Activated CD4-positive, alpha-beta memory T cell treated with anti-CD3 and anti-CD28 coated beads, Interleukin-2, amount 10 ng/mL, durations not matched to agents 7 days and 5 days (primary cell): ENCODE data around the gene STXBP6. TPM values are rescaled to one million over a fixed set of nuclear protein-coding genes. Genes with fewer than 3 reads are reported as not detected.

Experiments used
- CTCF ChIA-PET: fragments of 350-600 bp; sonication (Branson Sonifier 250); formaldehyde crosslinking; loops from one replicate; lab custom pipeline; 2021; ENCODE audit warnings: antibody characterized with exemption, inconsistent platforms; lab: Charles Lee
- POLR2A ChIA-PET: fragments of 350-600 bp; sonication (Branson Sonifier 250); formaldehyde crosslinking; loops from one replicate; lab custom pipeline; 2021; ENCODE audit warnings: antibody characterized with exemption; lab: Charles Lee
- DNase-seq: peaks from one replicate; pipeline ENCODE4 v3.0.0-alpha.2; 2020
- H3K27ac Mint-ChIP-seq: one replicate; pipeline ENCODE4 v1.8.0; 2021; ENCODE audit warnings: mild to moderate bottlenecking, mixed read lengths
- H3K27me3 Mint-ChIP-seq: one replicate; pipeline ENCODE4 v1.8.0; 2021; ENCODE audit warnings: mixed read lengths
- H3K36me3 Mint-ChIP-seq: one replicate; pipeline ENCODE4 v1.8.0; 2021; ENCODE audit warnings: low read depth, mixed read lengths
- H3K4me1 Mint-ChIP-seq: one replicate; pipeline ENCODE4 v1.8.0; 2021; ENCODE audit warnings: mixed read lengths
- H3K4me3 Mint-ChIP-seq: one replicate; pipeline ENCODE4 v1.8.0; 2021; ENCODE audit warnings: mild to moderate bottlenecking, mixed read lengths
- H3K9me3 Mint-ChIP-seq: one replicate; pipeline ENCODE4 v1.8.0; 2021; ENCODE audit warnings: mixed read lengths
- total RNA-seq, 2 experiments: library from RNA; stranded (reverse); gene quantifications; one replicate each; pipeline ENCODE4 v1.2.3, GENCODE V29; 2021

The STXBP6 gene
- total RNA-seq, 2 experiments from 2014 or later = not detected

- no peaks in the 10 kb centered on the region for H3K4me1 Mint-ChIP-seq
- no peak overlapping the region for H3K27ac Mint-ChIP-seq
- H3K36me3 Mint-ChIP-seq = no peaks in the 10 kb centered on the region
- ChIA-PET CTCF (no interaction called here), POLR2A (no interaction called here)
- no peak overlapping the region for H3K4me3 Mint-ChIP-seq
- H3K9me3 Mint-ChIP-seq = no peaks in the 10 kb centered on the region
- H3K27me3 Mint-ChIP-seq = peaks cover 31% of the 10 kb centered on the region
- DNase-seq = no peak
Measured at GRCh38 chr14:24920265-24921075, 129.5 kb downstream of the STXBP6 start.

DNA sequence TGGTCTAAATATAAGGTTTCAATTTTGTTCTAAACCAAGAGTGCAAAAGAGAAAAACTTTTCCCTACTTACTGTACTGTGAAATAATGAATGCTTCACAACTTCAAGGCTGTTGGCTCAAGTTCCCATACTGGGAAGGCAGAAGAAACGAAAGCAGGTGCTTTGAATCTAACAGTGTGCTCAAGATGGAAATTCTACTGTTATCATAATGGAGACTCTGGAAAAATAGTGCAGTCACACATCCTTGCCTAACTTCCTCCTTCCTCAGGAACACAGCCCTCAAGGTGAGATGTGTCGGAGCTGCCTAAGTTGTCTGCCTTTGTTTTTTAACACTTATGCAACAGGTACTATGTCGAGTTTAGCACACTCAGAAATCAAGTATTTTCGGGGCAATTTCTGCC, 131.1 kb downstream of the STXBP6 start:
- ChIA-PET CTCF (no interaction called here), POLR2A (no interaction called here)
- Mint-ChIP-seq H3K27me3 (peaks cover 34% of the 10 kb centered on the region), H3K4me1 (no peaks in the 10 kb centered on the region), H3K4me3 (no peak overlapping the region), H3K9me3 (no peaks in the 10 kb centered on the region), H3K36me3 (no peaks in the 10 kb centered on the region), H3K27ac (no peak overlapping the region)
- DNase-seq = no peak

GRCh38 chr14:24915958-24916595, 133.9 kb downstream of the STXBP6 start:
- Mint-ChIP-seq H3K27ac (no peak overlapping the region), H3K9me3 (no peaks in the 10 kb centered on the region), H3K27me3 (peaks cover 31% of the 10 kb centered on the region), H3K36me3 (no peaks in the 10 kb centered on the region), H3K4me1 (no peaks in the 10 kb centered on the region), H3K4me3 (no peak overlapping the region)
- no peak for DNase-seq
- ChIA-PET CTCF (no interaction called here), POLR2A (no interaction called here)

DNA sequence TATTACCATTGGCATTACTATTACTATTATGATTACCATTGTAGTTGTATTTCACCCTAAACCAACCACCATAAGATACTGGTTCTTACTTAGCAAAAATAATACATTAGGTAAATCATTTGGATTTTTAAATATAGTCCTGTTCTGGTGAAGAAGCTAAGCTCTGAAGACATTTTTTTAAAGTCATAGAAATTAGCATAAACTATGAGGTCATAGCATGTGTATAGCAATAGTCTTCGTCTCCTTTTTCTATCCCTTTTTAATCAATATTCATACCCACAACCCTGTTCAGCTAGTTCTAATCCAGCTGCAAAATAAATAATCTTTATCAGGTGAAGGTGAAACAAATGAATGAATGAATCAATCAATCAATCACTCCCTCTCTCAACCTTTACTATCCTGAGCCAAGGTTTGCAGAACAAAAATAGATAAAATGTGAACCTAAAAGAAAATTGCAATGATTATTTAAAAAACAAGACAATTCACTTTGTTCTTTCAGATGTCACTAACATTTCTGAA, 134.5 kb downstream of the STXBP6 start:
- H3K27ac Mint-ChIP-seq = no peak overlapping the region
- no peak overlapping the region for H3K4me3 Mint-ChIP-seq
- no peaks in the 10 kb centered on the region for H3K9me3 Mint-ChIP-seq
- no peaks in the 10 kb centered on the region for H3K36me3 Mint-ChIP-seq
- ChIA-PET POLR2A (no interaction called here), CTCF (no interaction called here)
- H3K27me3 Mint-ChIP-seq = peaks cover 32% of the 10 kb centered on the region
- no peak for DNase-seq
- no peaks in the 10 kb centered on the region for H3K4me1 Mint-ChIP-seq

DNA sequence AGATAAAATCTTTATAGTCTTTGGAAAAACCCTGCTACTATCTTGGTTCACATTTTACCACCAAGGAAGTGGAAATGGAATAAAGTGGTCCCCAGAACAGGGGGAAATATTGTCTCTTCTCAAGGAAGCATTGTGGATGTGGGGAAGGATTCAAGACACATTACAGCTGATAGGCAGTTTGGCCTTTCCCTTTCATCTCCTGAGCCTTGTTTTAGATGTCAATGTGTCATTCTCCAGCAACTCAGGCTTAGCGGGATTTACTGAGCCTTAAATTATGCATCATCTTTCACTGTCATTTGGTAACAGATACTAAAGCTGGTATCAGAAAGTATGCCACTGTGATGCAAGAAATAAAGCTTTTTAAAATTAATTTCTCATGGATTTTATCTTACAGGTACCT, 136.2 kb downstream of the STXBP6 start:
- ChIA-PET POLR2A (no interaction called here), CTCF (no interaction called here)
- H3K9me3 Mint-ChIP-seq = no peaks in the 10 kb centered on the region
- H3K4me1 Mint-ChIP-seq = no peaks in the 10 kb centered on the region
- no peak for DNase-seq
- H3K36me3 Mint-ChIP-seq = no peaks in the 10 kb centered on the region
- no peak overlapping the region for H3K27ac Mint-ChIP-seq
- peaks cover 31% of the 10 kb centered on the region for H3K27me3 Mint-ChIP-seq
- H3K4me3 Mint-ChIP-seq = no peak overlapping the region

DNA sequence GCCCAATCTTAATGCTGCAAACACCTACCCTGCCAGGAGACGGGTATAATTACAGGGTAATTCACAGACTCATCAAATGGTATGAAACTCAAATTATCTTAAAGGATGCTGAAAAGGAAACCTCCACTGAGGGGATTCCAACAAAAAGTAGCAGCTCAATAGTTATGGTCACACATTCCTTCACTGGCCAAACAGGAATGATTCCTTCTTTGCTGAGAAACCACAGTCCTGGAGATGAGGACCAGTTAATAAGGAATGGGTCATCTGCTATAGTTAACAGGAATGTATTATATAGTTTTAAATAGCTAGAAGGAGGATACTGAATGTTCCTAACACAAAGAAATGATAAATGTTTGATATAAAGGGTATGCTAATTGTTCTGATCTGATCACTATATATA, 136.9 kb downstream of the STXBP6 start:
- ChIA-PET POLR2A (no interaction called here), CTCF (no interaction called here)
- no peaks in the 10 kb centered on the region for H3K4me1 Mint-ChIP-seq
- DNase-seq = no peak
- H3K36me3 Mint-ChIP-seq = no peaks in the 10 kb centered on the region
- no peak overlapping the region for H3K27ac Mint-ChIP-seq
- no peak overlapping the region for H3K4me3 Mint-ChIP-seq
- H3K9me3 Mint-ChIP-seq = no peaks in the 10 kb centered on the region
- H3K27me3 Mint-ChIP-seq = peaks cover 30% of the 10 kb centered on the region

DNA sequence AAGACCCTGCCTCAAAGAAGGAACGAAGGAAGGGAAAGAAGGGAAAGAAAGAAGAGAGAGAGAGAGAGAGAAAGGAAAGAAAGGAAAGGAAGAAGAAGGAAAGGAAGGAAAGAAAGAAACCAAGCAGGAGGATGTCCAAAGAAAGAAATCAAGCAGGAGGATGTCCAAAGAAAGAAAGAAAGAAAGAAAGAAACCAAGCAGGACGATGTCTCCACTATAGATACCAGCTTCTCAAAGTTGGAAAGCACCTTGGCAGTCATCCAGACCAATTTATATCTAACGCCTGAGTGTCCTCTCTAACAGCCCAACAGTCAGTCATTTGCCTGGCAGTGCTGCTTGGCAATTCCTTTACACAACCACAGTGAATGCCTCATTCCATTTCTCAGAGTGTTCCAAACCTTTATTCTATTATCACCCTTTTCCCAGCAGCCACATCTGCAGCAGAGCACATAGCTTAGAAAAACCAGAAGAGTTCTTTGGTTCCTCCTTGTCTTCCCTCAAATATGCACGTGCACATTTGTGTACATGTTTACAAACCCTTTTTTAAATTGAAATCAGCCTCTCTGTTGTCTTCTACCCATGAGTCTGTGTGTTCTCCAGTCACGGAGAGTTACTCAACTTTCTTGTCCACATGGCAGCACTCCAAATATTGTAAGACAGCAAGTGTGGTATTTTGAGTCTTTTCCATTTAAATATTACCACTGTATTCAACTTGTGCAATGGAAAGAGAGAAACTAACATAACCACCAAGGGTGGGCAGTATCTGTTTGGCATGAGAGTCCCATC, 138.4 kb downstream of the STXBP6 start:
- peaks cover 29% of the 10 kb centered on the region for H3K27me3 Mint-ChIP-seq

DNA sequence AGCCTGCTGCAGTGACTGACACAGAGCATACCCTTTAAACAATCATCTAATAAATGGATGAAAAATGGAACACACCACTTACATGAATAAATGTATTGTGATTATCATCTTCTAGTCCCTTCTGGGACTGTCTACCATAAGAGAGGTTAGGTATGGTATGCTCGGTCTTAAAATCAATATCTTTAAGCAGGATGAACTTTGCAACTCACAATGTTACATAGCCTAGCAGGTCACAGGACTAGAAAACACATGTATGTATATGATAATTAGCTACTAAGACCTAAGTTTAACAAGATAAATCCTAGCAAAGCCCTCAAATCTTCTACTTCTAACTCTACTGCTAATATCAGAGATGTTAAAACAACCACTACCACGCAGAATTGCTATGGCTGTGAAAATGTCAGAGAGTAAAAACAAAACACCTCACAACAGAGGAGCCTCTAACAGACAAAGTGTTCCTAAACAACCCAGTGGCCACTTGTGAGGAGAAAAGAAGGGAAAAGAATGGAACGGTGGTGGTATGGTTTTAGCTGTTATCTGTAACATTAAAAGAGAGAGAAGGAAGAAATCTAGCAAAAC, 139.4 kb downstream of the STXBP6 start:
- Mint-ChIP-seq H3K27ac (no peak overlapping the region), H3K9me3 (no peaks in the 10 kb centered on the region), H3K27me3 (peaks cover 24% of the 10 kb centered on the region), H3K4me1 (no peaks in the 10 kb centered on the region), H3K36me3 (no peaks in the 10 kb centered on the region), H3K4me3 (no peak overlapping the region)
- no peak for DNase-seq
- CTCF ChIA-PET = no interaction called here
- POLR2A ChIA-PET = no interaction called here

More for the DNA sequence above, 138.4 kb downstream of the STXBP6 start:
- Mint-ChIP-seq H3K36me3 (no peaks in the 10 kb centered on the region), H3K9me3 (no peaks in the 10 kb centered on the region), H3K4me1 (no peaks in the 10 kb centered on the region), H3K27ac (no peak overlapping the region), H3K4me3 (no peak overlapping the region)
- POLR2A ChIA-PET = no interaction called here
- DNase-seq = no peak
- CTCF ChIA-PET = no interaction called here

- peaks cover 23% of the 10 kb centered on the region for H3K27me3 Mint-ChIP-seq
- no peak overlapping the region for H3K27ac Mint-ChIP-seq
- no peaks in the 10 kb centered on the region for H3K9me3 Mint-ChIP-seq
- ChIA-PET CTCF (no interaction called here), POLR2A (no interaction called here)
- H3K4me3 Mint-ChIP-seq = no peak overlapping the region
- no peaks in the 10 kb centered on the region for H3K4me1 Mint-ChIP-seq
- DNase-seq = no peak
- no peaks in the 10 kb centered on the region for H3K36me3 Mint-ChIP-seq
Measured at GRCh38 chr14:24909523-24910302, 140.2 kb downstream of the STXBP6 start.

- no peak overlapping the region for H3K4me3 Mint-ChIP-seq
- CTCF ChIA-PET = no interaction called here
- no peak overlapping the region for H3K27ac Mint-ChIP-seq
- H3K4me1 Mint-ChIP-seq = no peaks in the 10 kb centered on the region
- DNase-seq = no peak
- POLR2A ChIA-PET = no interaction called here
- H3K36me3 Mint-ChIP-seq = no peaks in the 10 kb centered on the region
- peaks cover 19% of the 10 kb centered on the region for H3K27me3 Mint-ChIP-seq
- H3K9me3 Mint-ChIP-seq = no peaks in the 10 kb centered on the region
Measured at GRCh38 chr14:24908592-24909236, 141.2 kb downstream of the STXBP6 start.

DNA sequence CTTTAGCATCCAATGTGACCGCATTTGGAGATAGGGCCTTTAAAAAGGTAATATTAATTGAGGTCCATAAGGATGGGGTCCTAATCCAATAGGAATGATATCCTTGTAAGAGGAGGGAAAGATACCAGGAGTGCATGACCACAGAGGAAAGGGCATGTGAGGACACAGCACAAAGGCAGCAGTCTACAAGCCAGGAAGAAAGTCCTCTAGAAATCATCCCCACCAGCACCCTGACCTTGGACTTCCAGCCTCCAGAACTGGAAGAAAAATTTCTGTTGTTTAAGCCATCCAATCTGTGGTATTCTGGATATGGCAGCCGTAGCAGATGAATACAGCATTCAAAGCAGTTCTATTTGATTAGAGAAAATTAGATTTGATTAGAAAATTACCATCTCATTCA, 145.4 kb downstream of the STXBP6 start:
- Mint-ChIP-seq H3K4me1 (no peaks in the 10 kb centered on the region), H3K36me3 (no peaks in the 10 kb centered on the region), H3K4me3 (no peak overlapping the region), H3K9me3 (no peaks in the 10 kb centered on the region), H3K27ac (no peak overlapping the region), H3K27me3 (peaks cover 17% of the 10 kb centered on the region)
- no peak for DNase-seq
- CTCF ChIA-PET = no interaction called here
- POLR2A ChIA-PET = no interaction called here

- no peaks in the 10 kb centered on the region for H3K36me3 Mint-ChIP-seq
- ChIA-PET CTCF (no interaction called here), POLR2A (no interaction called here)
- no peak overlapping the region for H3K27ac Mint-ChIP-seq
- H3K9me3 Mint-ChIP-seq = no peaks in the 10 kb centered on the region
- peaks cover 17% of the 10 kb centered on the region for H3K27me3 Mint-ChIP-seq
- DNase-seq = no peak
- H3K4me3 Mint-ChIP-seq = no peak overlapping the region
- H3K4me1 Mint-ChIP-seq = no peaks in the 10 kb centered on the region
Measured at GRCh38 chr14:24903337-24903736, 146.6 kb downstream of the STXBP6 start.
